HepG2 (cell line): Measurements from ENCODE around the gene PTGIS. TPM values are rescaled to one million over a fixed set of nuclear protein-coding genes. Genes with fewer than 3 reads are reported as not detected.

Source experiments
- ATAC-seq: fragments of 200-7000 bp; cut with Tn5 transposase; 3 replicates; pipeline ENCODE4 v1.9.1; 2020; ENCODE audit warnings: mild to moderate bottlenecking, moderate library complexity
- BruUV-seq: library from RNA; stranded (reverse); fragments of 400-500 nt; replicated peaks from 2 replicates; lab custom pipeline; 2021; lab: Mats Ljungman, UMichigan
- CTCF ChIA-PET: fragments of 300-600 bp; formaldehyde crosslinking; extraction: SDS; loops from one replicate; lab custom pipeline; 2021; ENCODE audit warnings: low total read pairs, inconsistent platforms, low intra/inter-chr PET ratio; lab: Yijun Ruan, JAX
- POLR2A ChIA-PET: fragments of 350-600 bp; sonication (Branson Sonifier 250); formaldehyde crosslinking; loops from one replicate; lab custom pipeline; 2020; ENCODE audit warnings: antibody characterized with exemption, inconsistent platforms; lab: Yijun Ruan, JAX
- DNase-seq: peaks from one replicate; pipeline ENCODE4 v3.0.0-alpha.2; 2015; ENCODE audit warnings: low spot score
- FAIRE-seq: peaks from 3 replicates; lab custom pipeline; 2011; peaks lifted over from hg19 to GRCh38; lab: Jason Lieb, UNC
- H2AFZ ChIP-seq: one replicate; pipeline ENCODE4 v1.6.1; 2011; ENCODE audit warnings: low read length, inconsistent platforms
- H3K27ac ChIP-seq: fragments of 300-600 bp; 3 replicates; pipeline ENCODE4 v1.8.0; 2011; ENCODE audit warnings: mixed run types, mild to moderate bottlenecking, mixed read lengths, low read length, inconsistent platforms; ENCODE audit not compliant: insufficient read depth; ENCODE audit errors: extremely low read length
- H3K27me3 ChIP-seq, 2 experiments: fragments of 200-600 bp in 1 of 2; 2 replicates in 1 of 2; 3 replicates in 1 of 2; pipeline versions ENCODE4 v1.6.0 to v1.8.0; 2011; ENCODE audit warnings: low read length in 2 of 2, mild to moderate bottlenecking in 2 of 2, moderate library complexity in 2 of 2, inconsistent platforms in 1 of 2; ENCODE audit not compliant: insufficient read depth in 2 of 2, control insufficient read depth in 1 of 2
- H3K36me3 ChIP-seq, 2 experiments: fragments of 200-600 bp in 1 of 2; replicated peaks in 1 of 2; 2 replicates in 1 of 2; 3 replicates in 1 of 2; pipeline versions ENCODE4 v1.5.1 to v1.8.0; 2011; ENCODE audit warnings: low read length in 2 of 2, inconsistent platforms in 1 of 2; ENCODE audit not compliant: insufficient read depth in 2 of 2, control insufficient read depth in 1 of 2
- H3K4me1 ChIP-seq: 2 replicates; pipeline ENCODE4 v1.5.1; 2012; ENCODE audit warnings: low read length, inconsistent platforms; ENCODE audit not compliant: insufficient read depth
- H3K4me2 ChIP-seq: 2 replicates; pipeline ENCODE4 v1.6.0; 2011; ENCODE audit warnings: low read depth, low read length, inconsistent platforms
- H3K4me3 ChIP-seq, 3 experiments: fragments of 200-600 bp in 1 of 3; sonication (generic), shearing (Covaris generic) in 1 of 3; replicated peaks in 1 of 3; 2 replicates each; pipeline ENCODE4 v1.5.1; 2011 to 2016; ENCODE audit warnings: low read length in 3 of 3, inconsistent platforms in 2 of 3, low read depth in 2 of 3, mild to moderate bottlenecking in 2 of 3, control low read depth in 1 of 3, mixed read lengths in 1 of 3; ENCODE audit not compliant: insufficient read depth in 1 of 3
- H3K79me2 ChIP-seq: one replicate; pipeline ENCODE4 v1.6.1; 2011; ENCODE audit warnings: low read length, inconsistent platforms; ENCODE audit not compliant: insufficient read depth
- H3K9ac ChIP-seq: 2 replicates; pipeline ENCODE4 v1.6.0; 2011; ENCODE audit warnings: mild to moderate bottlenecking, low read depth, low read length, inconsistent platforms; ENCODE audit not compliant: insufficient read depth
- H3K9me3 ChIP-seq: 2 replicates; pipeline ENCODE4 v1.5.1; 2012; ENCODE audit warnings: mild to moderate bottlenecking, low read length
- H4K20me1 ChIP-seq: 2 replicates; pipeline ENCODE4 v1.6.0; 2011; ENCODE audit warnings: inconsistent platforms, mild to moderate bottlenecking, low read length, moderate library complexity; ENCODE audit not compliant: insufficient read depth
- GZF1 ChIP-seq: sonication (generic); formaldehyde crosslinking; IDR thresholded peaks from 2 replicates; pipeline ENCODE4 v1.5.1; 2020; ENCODE audit warnings: mild to moderate bottlenecking, missing genetic modification reagents
- MTA1 ChIP-seq: sonication (generic); formaldehyde crosslinking; IDR thresholded peaks from 2 replicates; pipeline ENCODE4 v1.4.0; 2020; ENCODE audit warnings: missing genetic modification reagents, mild to moderate bottlenecking, borderline replicate concordance
- NCOA5 ChIP-seq: sonication (generic); formaldehyde crosslinking; IDR thresholded peaks from 2 replicates; pipeline ENCODE4 v1.4.0; 2020; ENCODE audit warnings: missing genetic modification reagents
- POGK ChIP-seq: sonication (generic); formaldehyde crosslinking; conservative IDR thresholded peaks from 2 replicates; pipeline ENCODE4 v1.8.0; 2022; ENCODE audit warnings: mild to moderate bottlenecking, moderate library complexity, missing genetic modification reagents
- SATB2 ChIP-seq: sonication (generic); formaldehyde crosslinking; IDR thresholded peaks from 2 replicates; pipeline ENCODE4 v1.5.0; 2020; ENCODE audit warnings: missing genetic modification reagents
- SOX6 ChIP-seq, 2 experiments: fragments of 450-650 bp in 1 of 2; sonication (generic) in 1 of 2; formaldehyde crosslinking in 1 of 2; IDR thresholded peaks; 2 replicates each; pipeline versions ENCODE4 v1.4.0 to v1.6.1; 2017 to 2020; ENCODE audit warnings: antibody characterized with exemption in 1 of 2, mild to moderate bottlenecking in 1 of 2, missing genetic modification reagents in 1 of 2
- SPEN ChIP-seq: sonication (generic); formaldehyde crosslinking; IDR thresholded peaks from 2 replicates; pipeline ENCODE4 v1.5.1; 2020; ENCODE audit warnings: low read depth, mild to moderate bottlenecking, missing genetic modification reagents
- TAF1 ChIP-seq: sonication (generic); formaldehyde crosslinking; IDR thresholded peaks from 2 replicates; pipeline ENCODE4 v1.4.0; 2020; ENCODE audit warnings: missing genetic modification reagents
- ZNF142 ChIP-seq: sonication (generic); formaldehyde crosslinking; IDR thresholded peaks from 2 replicates; pipeline ENCODE4 v1.4.0; 2020; ENCODE audit warnings: missing genetic modification reagents
- ZNF343 ChIP-seq: sonication (generic); formaldehyde crosslinking; IDR thresholded peaks from 2 replicates; pipeline ENCODE4 v1.4.0; 2020; ENCODE audit warnings: mild to moderate bottlenecking, missing genetic modification reagents
- ZNF530 ChIP-seq: sonication (generic); formaldehyde crosslinking; IDR thresholded peaks from 2 replicates; pipeline ENCODE4 v1.5.0; 2020; ENCODE audit warnings: low read depth, mild to moderate bottlenecking, missing genetic modification reagents
- WGBS: methylation state at CpG from one replicate; pipeline ENCODE4 v1.1.6; 2017; ENCODE audit warnings: low lambda C conversion rate; 5-methylcytosine and 5-hydroxymethylcytosine counted together
- in situ Hi-C: cut with HindIII; loops from 2 replicates; pipeline ENCODE4 v1.10.0; 2017; ENCODE audit warnings: low pct_unique_long_range_greater_than_20kb; ENCODE audit not compliant: extremely low pct_ligation_motif_present
- intact Hi-C: fragments of 100-400 bp; cut with micrococcal nuclease; formaldehyde crosslinking; loops from one replicate; pipeline ENCODE4 v1.10.0; 2022; ENCODE audit not compliant: unreplicated experiment
- polyA plus RNA-seq, 8 experiments: library from polyadenylated mRNA; depleted of rRNA in 3 of 8; stranded (reverse) in 7 of 8; unstranded in 1 of 8; fragments of >200 nt; fragmentation: Illumina TruSeq in 4 of 8; extraction: Trizol in 4 of 8; gene quantifications; 2 replicates each; pipeline versions ENCODE4 v1.2.1 to v1.2.3, GENCODE V29; 2011 to 2016; ENCODE audit warnings: low read depth in 4 of 8, missing spikeins in 1 of 8, mixed read lengths in 1 of 8; ENCODE audit not compliant: insufficient read depth in 1 of 8
- total RNA-seq, 5 experiments: library from RNA; depleted of rRNA; stranded (reverse); fragments of >200 nt; fragmentation: Illumina TruSeq; extraction: Trizol; gene quantifications; 2 replicates each; pipeline ENCODE4 v1.2.3, GENCODE V29; 2016; ENCODE audit warnings: low read depth in 1 of 5

The PTGIS gene
- total and polyA plus RNA-seq, 2 of the 13 experiments (the other 11 are each of a cell fraction or from before 2014, with no cell fraction given) = not detected

GRCh38 chr20:49462626-49463025 lies 105.3 kb downstream of the PTGIS start:
- no TSS peak for BruUV-seq
- Histone ChIP-seq H3K27ac (no peak overlapping the region), H3K36me3 (no peaks in the 10 kb centered on the region), H3K27me3 (peaks cover 10 to 47% of the 10 kb centered on the region in 2 experiments; a peak in 3 of 5 replicates), H3K4me2 (no peak overlapping the region), H3K4me1 (no peaks in the 10 kb centered on the region), H3K9ac (no peak overlapping the region), H3K9me3 (no peaks in the 10 kb centered on the region), H3K79me2 (no peaks in the 10 kb centered on the region), H3K4me3 (no peak overlapping the region), H2AFZ (no peak overlapping the region), H4K20me1 (no peaks in the 10 kb centered on the region)
- intact Hi-C loops (no loop called here), in situ Hi-C loops (no loop called here)
- ATAC-seq (no peak), FAIRE-seq (no peak), DNase-seq (no peak)
- ChIA-PET CTCF (no interaction called here), POLR2A (no interaction called here)
- no peak for TF ChIP-seq GZF1 (CRISPR knock-in tag)
- TF ChIP-seq ZNF142 (CRISPR knock-in tag) = no peak
- TF ChIP-seq TAF1 (CRISPR knock-in tag) = no peak
- no peak for TF ChIP-seq POGK
- TF ChIP-seq SOX6 (IDR thresholded peaks at IDR 0.05) = no peak
- TF ChIP-seq SOX6 (CRISPR knock-in tag; IDR thresholded peaks at IDR 0.05) = no peak
- no peak for TF ChIP-seq SATB2 (CRISPR knock-in tag)
- TF ChIP-seq NCOA5 (CRISPR knock-in tag) = no peak
- no peak for TF ChIP-seq SPEN
- no peak for TF ChIP-seq ZNF530 (CRISPR knock-in tag)
- TF ChIP-seq ZNF343 (CRISPR knock-in tag) = no peak
- TF ChIP-seq MTA1 = no peak
- 34% methylated on average over 6 of the region's 6 CpGs for WGBS
